ENCODE results near the gene ROBO2.

ROBO2 gene

GRCh38 chr3:77411334-77411733 is 371.4 kb downstream of the ROBO2 start:
- no peak for DNase-seq (ENCODE audit: low read depth, low spot score)

DNA sequence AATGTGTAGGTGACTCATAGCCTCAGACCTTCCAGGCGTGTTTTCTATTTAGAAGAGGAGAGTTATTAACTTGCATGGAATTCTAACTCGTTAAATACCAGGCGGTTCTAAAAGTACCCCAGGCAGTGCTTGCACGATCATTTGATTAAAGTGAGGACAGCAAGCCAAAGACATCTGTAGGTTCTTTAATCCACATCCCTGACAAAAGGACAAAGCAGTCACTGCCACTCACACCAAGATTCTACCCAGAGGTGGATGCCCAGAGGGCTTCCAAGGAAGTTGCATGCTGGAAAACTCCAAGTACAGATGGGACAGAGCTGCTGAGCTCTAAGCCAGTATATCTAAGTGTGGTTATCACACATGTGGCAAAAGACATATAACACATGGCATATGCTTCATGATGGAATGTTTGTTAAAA is 372.1 kb downstream of the ROBO2 start:
- DNase-seq (ENCODE audit: low read depth, low spot score) = no peak

DNA sequence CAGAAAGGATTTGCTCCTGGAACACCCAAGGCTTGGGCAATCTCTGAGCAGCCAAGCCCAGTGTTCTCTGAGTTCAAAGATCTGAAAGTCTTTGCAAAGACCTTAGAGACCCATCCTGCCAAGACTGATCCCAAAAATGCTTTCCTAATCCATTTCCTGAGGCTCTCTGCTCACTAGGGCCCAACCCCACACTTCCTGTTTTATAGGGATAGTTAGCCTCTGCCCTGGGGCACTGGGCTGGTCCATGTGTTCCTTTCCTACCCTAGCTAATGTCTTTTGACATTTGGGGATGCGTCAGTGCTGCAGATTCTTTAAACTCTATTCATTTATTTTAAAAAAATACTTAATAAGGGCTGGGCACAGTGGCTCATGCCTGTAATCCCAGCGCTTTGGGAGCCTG is 372.7 kb downstream of the ROBO2 start:
- DNase-seq (ENCODE audit: low read depth, low spot score) = no peak

- no peak for DNase-seq (ENCODE audit: low read depth, low spot score)
Observed at GRCh38 chr3:77414881-77415280, 375.0 kb downstream of the ROBO2 start.

GRCh38 chr3:77420336-77420735 is 380.4 kb downstream of the ROBO2 start:
- no peak for DNase-seq (ENCODE audit: low read depth, low spot score)

GRCh38 chr3:77421916-77422315 is 382.0 kb downstream of the ROBO2 start:
- no peak for DNase-seq (ENCODE audit: low read depth, low spot score)

DNA sequence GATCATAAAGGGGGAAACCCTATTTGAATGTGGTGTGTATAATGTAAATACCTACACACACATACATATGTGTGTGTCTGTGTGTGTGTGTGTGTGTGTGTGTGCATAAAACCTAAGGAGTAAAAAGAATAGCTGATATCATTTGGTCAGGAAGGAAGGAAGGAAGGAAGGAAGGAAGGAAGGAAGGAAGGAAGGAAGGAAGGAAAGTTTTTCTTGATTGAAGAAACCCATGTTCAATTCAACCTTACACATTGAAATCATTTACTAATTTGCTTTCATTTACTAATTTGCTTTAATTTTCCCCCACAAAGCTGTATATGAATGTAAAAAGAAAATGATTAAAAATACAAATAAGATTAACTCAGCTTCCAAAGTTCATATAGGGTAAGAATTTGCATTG is 386.6 kb downstream of the ROBO2 start:
- no peak for DNase-seq (ENCODE audit: low read depth, low spot score)

DNA sequence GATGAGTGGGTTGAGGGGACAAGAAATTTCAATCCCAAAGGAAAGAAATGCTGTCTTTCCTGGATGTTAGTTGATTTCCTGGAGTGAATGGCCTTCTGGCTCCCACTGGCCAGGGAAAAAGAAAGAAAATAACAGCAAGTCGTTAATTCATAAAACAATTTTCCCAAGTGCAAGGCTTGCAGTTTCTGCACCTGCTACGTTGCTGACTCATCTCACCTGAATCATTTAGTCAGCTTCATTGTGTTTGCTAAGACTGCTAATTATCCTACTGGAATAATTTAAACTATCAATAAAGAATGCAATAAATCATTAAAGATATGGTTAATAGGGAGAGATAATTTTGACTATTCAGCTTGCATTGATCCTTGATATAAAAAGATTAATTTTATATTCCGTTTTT is 387.6 kb downstream of the ROBO2 start:
- no peak for DNase-seq (ENCODE audit: low read depth, low spot score)

- no peak for DNase-seq (ENCODE audit: low read depth, low spot score)
Observed at GRCh38 chr3:77436908-77437307, 397.0 kb downstream of the ROBO2 start.

GRCh38 chr3:77446084-77446483 is 406.2 kb downstream of the ROBO2 start:
- no peak for DNase-seq (ENCODE audit: low read depth, low spot score)

GRCh38 chr3:77446761-77447160 is 406.9 kb downstream of the ROBO2 start:
- DNase-seq (ENCODE audit: low read depth, low spot score) = no peak

DNA sequence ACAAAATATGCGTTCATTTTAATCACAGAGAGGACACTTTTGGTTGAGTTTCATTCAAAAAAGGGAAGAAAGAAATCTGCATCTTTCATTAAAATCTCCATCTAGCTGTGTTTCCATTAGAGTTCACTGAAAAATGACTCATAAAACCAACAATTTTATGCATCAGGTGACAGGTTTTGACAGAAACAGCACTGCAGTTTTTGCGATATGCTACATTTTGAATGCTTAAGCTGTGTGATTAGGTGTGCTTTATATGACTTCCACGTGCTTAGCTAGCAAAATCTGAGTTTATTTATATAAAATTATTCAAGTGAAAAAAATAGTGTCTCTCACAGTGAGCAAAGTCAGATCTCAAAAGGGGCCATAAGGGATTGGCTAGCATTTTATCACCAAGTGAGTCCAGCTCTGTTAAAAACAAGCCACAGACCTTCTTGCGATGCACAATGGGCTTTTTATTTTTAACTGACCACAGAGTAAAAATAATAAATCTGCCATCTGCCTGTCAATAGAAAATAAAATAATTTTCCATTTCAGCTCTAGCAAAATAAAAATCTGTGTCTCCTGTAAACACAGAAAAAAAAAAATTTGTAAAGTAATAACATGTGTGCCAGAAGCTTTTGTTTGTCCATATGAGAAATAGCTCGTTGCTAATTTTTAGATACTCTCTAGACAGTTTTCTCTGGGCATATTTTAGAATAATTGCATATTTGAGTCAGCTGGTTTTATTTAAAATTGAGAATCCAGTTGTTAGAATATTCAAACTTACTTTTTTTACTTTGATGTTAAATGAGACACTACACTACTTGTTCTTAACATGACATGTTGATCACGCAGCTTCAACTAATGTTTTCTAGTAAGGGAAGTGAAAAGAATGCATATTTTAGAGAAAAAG is 409.8 kb downstream of the ROBO2 start:
- no peak for DNase-seq (ENCODE audit: low read depth, low spot score)

- DNase-seq (ENCODE audit: low read depth, low spot score) = no peak
Observed at GRCh38 chr3:77456431-77456830, 416.5 kb downstream of the ROBO2 start.

DNA sequence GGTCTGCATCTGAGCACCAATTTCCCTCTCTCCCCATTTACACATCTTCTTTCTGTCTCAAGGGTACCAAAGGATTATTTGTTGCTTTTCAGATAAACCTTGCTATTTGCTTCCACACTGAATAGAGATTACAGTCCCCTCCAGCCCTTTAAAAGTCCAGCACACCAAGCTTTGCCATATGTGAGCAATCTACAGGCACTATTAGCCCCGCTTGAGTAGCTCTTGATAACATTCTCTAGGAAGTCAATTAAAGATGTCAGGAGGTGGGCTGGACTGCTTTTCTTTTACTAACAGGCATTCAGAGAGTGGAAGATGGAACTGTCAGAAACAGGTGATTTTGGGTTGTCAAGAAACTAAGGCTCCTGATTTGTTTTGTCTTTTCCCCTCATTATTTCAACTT is 417.0 kb downstream of the ROBO2 start:
- DNase-seq (ENCODE audit: low read depth, low spot score) = no peak

GRCh38 chr3:77459926-77460325 is 420.0 kb downstream of the ROBO2 start:
- no peak for DNase-seq (ENCODE audit: low read depth, low spot score)

GRCh38 chr3:77460326-77460725 is 420.4 kb downstream of the ROBO2 start:
- no peak for DNase-seq (ENCODE audit: low read depth, low spot score)

- no peak for DNase-seq (ENCODE audit: low read depth, low spot score)
Observed at GRCh38 chr3:77462951-77463350, 423.1 kb downstream of the ROBO2 start.

DNA sequence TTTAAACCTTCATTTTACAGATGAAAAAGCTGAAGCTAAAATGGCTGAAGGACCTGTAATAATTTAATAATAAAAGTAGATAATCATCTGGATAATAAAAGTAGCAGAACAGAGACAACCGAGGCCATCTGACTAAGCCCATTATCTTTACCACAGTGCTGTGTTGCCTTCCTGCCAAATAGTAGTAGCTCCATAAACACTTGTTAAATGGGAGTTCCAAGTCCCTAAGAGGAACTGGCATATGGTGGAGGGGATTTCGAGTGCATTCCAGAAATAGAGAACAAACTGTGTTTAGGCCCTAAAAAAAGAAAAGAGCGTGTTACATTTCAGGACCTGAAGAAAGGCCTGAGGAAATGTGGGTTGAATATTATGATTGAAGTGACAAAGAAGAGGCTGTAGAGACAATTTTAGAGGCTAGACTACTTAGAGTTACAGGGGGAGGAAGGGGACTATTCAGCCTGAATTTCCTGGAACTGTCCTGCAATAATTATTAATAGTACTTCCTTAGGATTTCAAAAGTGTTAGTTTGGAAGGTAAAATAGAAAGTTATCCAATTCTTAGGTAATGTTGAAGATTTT is 424.3 kb downstream of the ROBO2 start:
- no peak for DNase-seq (ENCODE audit: low read depth, low spot score)

- DNase-seq (ENCODE audit: low read depth, low spot score) = no peak
Observed at GRCh38 chr3:77466562-77467115, 426.7 kb downstream of the ROBO2 start.

DNA sequence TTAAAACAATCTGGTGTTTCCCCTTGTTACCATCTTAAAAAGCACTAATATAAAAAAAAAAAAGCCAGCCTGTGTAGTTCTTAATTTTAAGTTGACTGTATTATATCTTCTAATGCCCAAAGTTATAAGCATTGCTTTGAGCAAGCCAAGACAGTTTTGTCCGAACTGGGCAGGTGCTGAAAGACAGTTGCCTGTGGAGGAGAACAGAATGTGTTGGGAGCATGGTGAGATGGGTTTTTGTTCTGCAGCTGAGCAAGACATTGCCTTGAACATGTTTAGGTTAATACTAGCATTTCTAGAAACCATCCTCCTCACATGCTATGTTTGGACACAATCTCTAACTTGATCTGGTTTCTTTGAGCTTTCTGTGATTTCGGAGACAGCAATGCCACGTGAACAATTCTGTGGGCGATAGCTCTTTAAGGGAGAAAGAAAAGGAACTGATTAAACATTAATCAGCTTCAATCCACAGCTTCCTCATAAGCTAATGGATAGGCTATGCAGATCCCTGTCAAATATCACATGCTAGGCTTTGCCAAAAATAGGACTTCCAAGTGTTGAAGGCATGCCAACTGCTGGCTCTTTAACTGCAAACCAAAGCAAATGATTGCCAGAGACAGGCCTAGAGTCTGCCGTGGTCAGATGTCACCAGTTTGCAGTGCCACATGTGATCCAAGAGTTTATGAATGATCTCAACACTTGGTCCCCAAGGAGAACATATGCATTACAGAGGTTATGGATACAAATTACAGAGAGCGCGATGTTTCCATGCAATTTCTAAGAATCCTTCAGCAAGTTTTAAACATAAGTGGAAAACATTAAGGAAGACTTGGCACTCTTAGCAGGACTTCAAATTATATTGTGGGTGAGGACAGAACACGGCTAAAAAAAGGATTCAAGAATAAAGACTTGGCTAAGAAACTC is 428.1 kb downstream of the ROBO2 start:
- no peak for DNase-seq (ENCODE audit: low read depth, low spot score)

DNA sequence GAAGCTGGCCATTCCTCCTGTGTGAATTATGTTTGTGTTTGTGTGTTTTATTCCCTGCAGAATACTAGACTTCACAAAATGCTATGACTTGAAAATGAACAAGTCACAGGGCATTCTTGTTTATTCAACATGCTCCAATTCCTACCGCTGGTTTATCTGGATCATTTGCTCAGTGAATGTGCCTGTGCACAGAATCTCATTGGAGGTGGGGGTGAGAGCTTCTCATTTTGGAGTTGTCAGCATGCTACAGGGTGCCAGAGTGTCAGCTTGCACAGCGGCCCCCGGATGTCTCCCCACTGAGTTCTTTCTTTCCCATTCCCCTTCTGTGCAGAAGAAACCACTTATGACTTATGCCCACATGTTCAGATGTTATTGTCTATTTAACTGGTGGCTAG is 428.7 kb downstream of the ROBO2 start:
- no peak for DNase-seq (ENCODE audit: low read depth, low spot score)

DNA sequence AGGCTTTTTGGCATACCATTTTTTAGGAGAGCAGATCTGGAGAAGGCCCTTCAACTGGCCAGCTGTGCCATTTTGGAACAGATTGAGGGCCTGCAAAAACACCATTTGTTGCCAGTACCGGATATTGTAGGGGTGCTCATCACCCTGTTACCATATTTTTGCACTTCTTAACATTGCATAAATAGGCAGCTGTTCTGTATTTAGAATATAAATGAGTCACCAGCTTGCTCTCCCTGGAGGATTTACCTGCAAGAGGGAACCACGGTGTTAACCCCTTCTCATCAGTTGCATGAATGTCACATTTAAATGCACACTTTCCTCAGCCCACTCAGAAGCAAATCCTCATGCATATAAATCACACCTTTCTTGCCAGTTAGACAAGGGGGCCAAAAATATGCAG is 435.6 kb downstream of the ROBO2 start:
- no peak for DNase-seq (ENCODE audit: low read depth, low spot score)

Measured in activated naive CD8-positive, alpha-beta T cell treated with anti-CD3 and anti-CD28 coated beads, Interleukin-2, amount 50 U/mL, for 16 hours (primary cell).